ENCODE measurements around the gene BTAF1.
"Not testable (repeated sequence)": the region's sequence is repeated elsewhere in the genome, so short reads cannot be mapped to it uniquely, and the experiment has no call there.

The BTAF1 gene

GRCh38 chr10:92009445-92009844, 85.9 kb downstream of the BTAF1 start:
- H3K36me3 ChIP-seq (ENCODE audit: control insufficient read depth in 2 of 2, insufficient read depth in 2 of 2, low read length in 2 of 2) = peaks cover 11 to 15% of the 10 kb centered on the region in 2 donors
- H3K27ac ChIP-seq (ENCODE audit: low read length) = no peak overlapping the region
- H3K4me1 ChIP-seq (ENCODE audit: control insufficient read depth, insufficient read depth, low read length) = no peaks in the 10 kb centered on the region
- no peaks in the 10 kb centered on the region for H3K27me3 ChIP-seq (ENCODE audit: control insufficient read depth in 1 of 2, insufficient read depth in 2 of 2, low read length in 2 of 2)
- no peaks in the 10 kb centered on the region for H3K9me3 ChIP-seq (ENCODE audit: control insufficient read depth in 2 of 2, low read length in 2 of 2)
- no peak overlapping the region for H3K4me3 ChIP-seq (ENCODE audit: low read length in 2 of 2)
- no peak overlapping the region for H3K9ac ChIP-seq (ENCODE audit: low read length in 2 of 2)

DNA sequence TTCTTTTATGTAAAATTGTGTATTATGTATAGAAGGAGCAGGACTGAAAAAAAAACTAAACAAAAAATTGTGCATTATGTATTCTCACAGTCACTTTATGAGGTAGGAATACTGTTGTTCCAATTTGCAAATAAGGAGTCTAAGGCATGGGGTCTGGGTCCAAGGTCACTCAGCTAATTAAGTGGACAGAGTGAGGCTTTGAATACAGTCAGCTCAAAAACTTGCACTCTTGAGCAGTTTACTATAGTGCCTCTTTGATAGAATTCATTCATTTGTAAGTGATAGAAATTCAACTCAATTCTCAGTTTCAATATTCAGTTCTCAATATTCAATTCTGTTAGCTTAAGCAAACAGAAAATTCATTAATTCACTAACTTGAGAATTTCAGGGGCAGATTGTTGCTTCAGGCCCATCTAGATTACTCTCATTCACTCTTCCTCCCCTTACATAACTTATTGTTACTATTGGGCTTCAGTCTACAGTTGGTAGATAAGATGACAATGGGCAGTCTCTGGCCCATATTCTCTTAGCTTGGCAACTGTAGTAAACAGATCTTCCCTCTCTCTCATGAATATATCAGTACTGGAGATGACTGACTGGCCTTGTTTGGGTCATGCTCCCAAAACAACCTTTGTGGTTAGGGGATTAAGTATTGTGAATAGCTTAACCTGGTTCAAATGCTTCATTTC, 86.6 kb downstream of the BTAF1 start:
- Histone ChIP-seq H3K4me1 (ENCODE audit: control insufficient read depth, insufficient read depth, low read length) (no peaks in the 10 kb centered on the region), H3K4me3 (ENCODE audit: low read length in 2 of 2) (no peak overlapping the region), H3K9me3 (ENCODE audit: control insufficient read depth in 2 of 2, low read length in 2 of 2) (no peaks in the 10 kb centered on the region), H3K27me3 (ENCODE audit: control insufficient read depth in 1 of 2, insufficient read depth in 2 of 2, low read length in 2 of 2) (no peaks in the 10 kb centered on the region), H3K27ac (ENCODE audit: low read length) (no peak overlapping the region), H3K36me3 (ENCODE audit: control insufficient read depth in 2 of 2, insufficient read depth in 2 of 2, low read length in 2 of 2) (peaks cover 13 to 18% of the 10 kb centered on the region in 2 donors), H3K9ac (ENCODE audit: low read length in 2 of 2) (no peak overlapping the region)

DNA sequence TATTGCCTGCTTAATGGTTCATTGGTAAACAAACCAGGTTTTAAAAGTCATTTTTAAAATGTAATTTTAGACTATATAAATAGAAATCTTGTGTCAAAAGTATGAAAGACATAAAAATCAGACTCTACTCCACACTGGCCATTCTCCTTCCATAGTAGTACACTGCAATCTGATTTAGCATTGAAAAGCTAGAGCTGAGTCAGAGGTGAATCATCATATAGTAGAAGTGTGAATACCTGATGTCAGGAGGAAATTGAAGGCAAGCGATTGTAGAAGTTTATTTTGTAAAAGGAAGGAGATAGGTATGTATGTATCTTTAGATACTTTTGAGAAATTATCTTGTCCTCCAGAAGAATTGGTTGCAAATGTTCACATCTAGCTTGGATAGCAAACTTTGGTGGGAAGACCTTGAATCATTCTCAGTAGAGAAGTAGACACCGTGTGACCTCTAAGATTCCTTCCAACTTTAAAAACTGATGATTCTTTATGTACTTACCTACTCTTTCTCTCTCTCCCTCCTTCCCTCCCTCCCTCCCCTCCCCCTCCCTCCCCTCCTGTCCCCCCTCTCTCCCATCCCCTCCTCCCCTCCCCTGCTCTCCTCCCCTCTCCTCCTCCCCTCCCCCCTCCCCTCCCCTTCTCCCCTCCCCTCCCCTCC, 88.1 kb downstream of the BTAF1 start:
- Histone ChIP-seq H3K4me3 (ENCODE audit: low read length in 2 of 2) (no peak overlapping the region), H3K36me3 (ENCODE audit: control insufficient read depth in 2 of 2, insufficient read depth in 2 of 2, low read length in 2 of 2) (peaks cover 15 to 16% of the 10 kb centered on the region in 2 donors), H3K4me1 (ENCODE audit: control insufficient read depth, insufficient read depth, low read length) (no peaks in the 10 kb centered on the region), H3K9ac (ENCODE audit: low read length in 2 of 2) (no peak overlapping the region), H3K27me3 (ENCODE audit: control insufficient read depth in 1 of 2, insufficient read depth in 2 of 2, low read length in 2 of 2) (no peaks in the 10 kb centered on the region), H3K27ac (ENCODE audit: low read length) (no peak overlapping the region), H3K9me3 (ENCODE audit: control insufficient read depth in 2 of 2, low read length in 2 of 2) (no peaks in the 10 kb centered on the region)

GRCh38 chr10:92014620-92015019, 91.0 kb downstream of the BTAF1 start:
- H3K27me3 ChIP-seq (ENCODE audit: control insufficient read depth in 1 of 2, insufficient read depth in 2 of 2, low read length in 2 of 2) = no peaks in the 10 kb centered on the region
- no peak overlapping the region for H3K4me3 ChIP-seq (ENCODE audit: low read length in 2 of 2)
- H3K9ac ChIP-seq (ENCODE audit: low read length in 2 of 2) = no peak overlapping the region
- peaks cover 25 to 26% of the 10 kb centered on the region in 2 donors for H3K36me3 ChIP-seq (ENCODE audit: control insufficient read depth in 2 of 2, insufficient read depth in 2 of 2, low read length in 2 of 2)
- H3K27ac ChIP-seq (ENCODE audit: low read length) = no peak overlapping the region
- H3K9me3 ChIP-seq (ENCODE audit: control insufficient read depth in 2 of 2, low read length in 2 of 2) = no peaks in the 10 kb centered on the region
- H3K4me1 ChIP-seq (ENCODE audit: control insufficient read depth, insufficient read depth, low read length) = no peaks in the 10 kb centered on the region

GRCh38 chr10:92024700-92025099, 101.1 kb downstream of the BTAF1 start:
- H3K9me3 ChIP-seq (ENCODE audit: control insufficient read depth in 2 of 2, low read length in 2 of 2) = no peaks in the 10 kb centered on the region
- H3K27me3 ChIP-seq (ENCODE audit: control insufficient read depth in 1 of 2, insufficient read depth in 2 of 2, low read length in 2 of 2) = no peaks in the 10 kb centered on the region
- H3K9ac ChIP-seq (ENCODE audit: low read length in 2 of 2) = no peak overlapping the region
- H3K36me3 ChIP-seq (ENCODE audit: control insufficient read depth in 2 of 2, insufficient read depth in 2 of 2, low read length in 2 of 2) = peaks cover 29 to 43% of the 10 kb centered on the region in 2 donors
- no peaks in the 10 kb centered on the region for H3K4me1 ChIP-seq (ENCODE audit: control insufficient read depth, insufficient read depth, low read length)
- H3K27ac ChIP-seq (ENCODE audit: low read length) = no peak overlapping the region
- H3K4me3 ChIP-seq (ENCODE audit: low read length in 2 of 2) = no peak overlapping the region

DNA sequence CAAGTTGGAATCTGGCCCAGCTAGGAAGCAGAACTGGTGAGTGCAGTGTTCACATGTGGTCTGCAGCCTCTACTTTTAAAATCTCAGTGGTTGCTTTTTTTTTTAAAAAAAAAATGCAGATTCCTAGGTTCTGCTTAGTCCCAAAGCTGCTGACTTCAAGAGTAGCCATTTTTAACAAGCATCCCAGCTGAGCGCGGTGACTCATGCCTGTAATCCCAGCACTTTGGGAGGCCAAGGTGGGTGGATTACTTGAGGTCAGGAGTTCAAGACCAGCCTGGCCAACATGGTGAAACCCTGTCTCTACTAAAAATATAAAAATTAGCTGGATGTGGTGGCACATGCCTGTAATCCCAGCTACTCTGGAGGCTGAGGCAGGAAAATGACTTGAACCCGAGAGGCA, 101.8 kb downstream of the BTAF1 start:
- H3K9me3 ChIP-seq (ENCODE audit: control insufficient read depth in 2 of 2, low read length in 2 of 2); H3K4me1 ChIP-seq (ENCODE audit: control insufficient read depth, insufficient read depth, low read length); H3K27ac ChIP-seq (ENCODE audit: low read length); H3K9ac ChIP-seq (ENCODE audit: low read length in 2 of 2); H3K27me3 ChIP-seq (ENCODE audit: control insufficient read depth in 1 of 2, insufficient read depth in 2 of 2, low read length in 2 of 2); H3K4me3 ChIP-seq (ENCODE audit: low read length in 2 of 2): not testable (repeated sequence)
- peaks cover 30 to 46% of the 10 kb centered on the region in 2 donors for H3K36me3 ChIP-seq (ENCODE audit: control insufficient read depth in 2 of 2, insufficient read depth in 2 of 2, low read length in 2 of 2)

GRCh38 chr10:92027141-92027540, 103.6 kb downstream of the BTAF1 start:
- H3K27me3 ChIP-seq (ENCODE audit: control insufficient read depth in 1 of 2, insufficient read depth in 2 of 2, low read length in 2 of 2) = no peaks in the 10 kb centered on the region
- H3K36me3 ChIP-seq (ENCODE audit: control insufficient read depth in 2 of 2, insufficient read depth in 2 of 2, low read length in 2 of 2) = peaks cover 32 to 49% of the 10 kb centered on the region in 2 donors
- H3K4me1 ChIP-seq (ENCODE audit: control insufficient read depth, insufficient read depth, low read length) = no peaks in the 10 kb centered on the region
- no peak overlapping the region for H3K27ac ChIP-seq (ENCODE audit: low read length)
- H3K4me3 ChIP-seq (ENCODE audit: low read length in 2 of 2) = no peak overlapping the region
- no peak overlapping the region for H3K9ac ChIP-seq (ENCODE audit: low read length in 2 of 2)
- H3K9me3 ChIP-seq (ENCODE audit: control insufficient read depth in 2 of 2, low read length in 2 of 2) = no peaks in the 10 kb centered on the region

- H3K9ac ChIP-seq (ENCODE audit: low read length in 2 of 2) = no peak overlapping the region
- no peaks in the 10 kb centered on the region for H3K27me3 ChIP-seq (ENCODE audit: control insufficient read depth in 1 of 2, insufficient read depth in 2 of 2, low read length in 2 of 2)
- H3K36me3 ChIP-seq (ENCODE audit: control insufficient read depth in 2 of 2, insufficient read depth in 2 of 2, low read length in 2 of 2) = peaks cover 17 to 31% of the 10 kb centered on the region in 2 donors
- H3K4me3 ChIP-seq (ENCODE audit: low read length in 2 of 2) = no peak overlapping the region
- no peaks in the 10 kb centered on the region for H3K4me1 ChIP-seq (ENCODE audit: control insufficient read depth, insufficient read depth, low read length)
- peaks cover 0 to 5% of the 10 kb centered on the region in 2 donors for H3K9me3 ChIP-seq (ENCODE audit: control insufficient read depth in 2 of 2, low read length in 2 of 2)
- H3K27ac ChIP-seq (ENCODE audit: low read length) = no peak overlapping the region
Measured at GRCh38 chr10:92031580-92031979, 108.0 kb downstream of the BTAF1 start.

DNA sequence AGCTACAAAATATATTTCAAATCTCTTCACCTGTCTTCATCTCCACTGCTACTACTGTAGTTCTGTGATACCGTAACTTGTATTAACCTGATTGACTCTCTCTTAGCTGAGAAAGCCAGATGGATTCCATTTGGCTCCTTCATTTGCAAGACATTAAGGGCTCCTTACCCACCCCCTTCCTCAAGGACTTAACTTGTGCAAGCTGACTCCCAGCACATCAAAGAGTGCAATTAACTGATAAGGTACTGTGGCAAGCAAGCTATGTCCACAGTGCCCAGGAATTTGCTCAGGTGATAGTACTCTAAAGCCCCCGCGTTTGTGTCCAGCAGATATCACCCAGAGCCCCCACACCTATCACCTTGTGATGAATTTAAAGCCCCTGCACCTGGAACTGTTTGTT, 109.5 kb downstream of the BTAF1 start:
- not testable (repeated sequence) for H3K9me3 ChIP-seq (ENCODE audit: control insufficient read depth in 2 of 2, low read length in 2 of 2)
- peaks cover 7 to 21% of the 10 kb centered on the region in 2 donors for H3K36me3 ChIP-seq (ENCODE audit: control insufficient read depth in 2 of 2, insufficient read depth in 2 of 2, low read length in 2 of 2)

GRCh38 chr10:92038949-92039348, 115.4 kb downstream of the BTAF1 start:
- Histone ChIP-seq H3K9ac (ENCODE audit: low read length in 2 of 2) (no peak overlapping the region), H3K4me3 (ENCODE audit: low read length in 2 of 2) (no peak overlapping the region), H3K27me3 (ENCODE audit: control insufficient read depth in 1 of 2, insufficient read depth in 2 of 2, low read length in 2 of 2) (no peaks in the 10 kb centered on the region), H3K27ac (ENCODE audit: low read length) (no peak overlapping the region), H3K36me3 (ENCODE audit: control insufficient read depth in 2 of 2, insufficient read depth in 2 of 2, low read length in 2 of 2) (no peaks in the 10 kb centered on the region), H3K9me3 (ENCODE audit: control insufficient read depth in 2 of 2, low read length in 2 of 2) (peaks cover 0 to 5% of the 10 kb centered on the region in 2 donors), H3K4me1 (ENCODE audit: control insufficient read depth, insufficient read depth, low read length) (no peaks in the 10 kb centered on the region)

More for the DNA sequence above, 109.5 kb downstream of the BTAF1 start:
- H3K9ac ChIP-seq (ENCODE audit: low read length in 2 of 2); H3K27me3 ChIP-seq (ENCODE audit: control insufficient read depth in 1 of 2, insufficient read depth in 2 of 2, low read length in 2 of 2); H3K27ac ChIP-seq (ENCODE audit: low read length); H3K4me1 ChIP-seq (ENCODE audit: control insufficient read depth, insufficient read depth, low read length); H3K4me3 ChIP-seq (ENCODE audit: low read length in 2 of 2): not testable (repeated sequence)

DNA sequence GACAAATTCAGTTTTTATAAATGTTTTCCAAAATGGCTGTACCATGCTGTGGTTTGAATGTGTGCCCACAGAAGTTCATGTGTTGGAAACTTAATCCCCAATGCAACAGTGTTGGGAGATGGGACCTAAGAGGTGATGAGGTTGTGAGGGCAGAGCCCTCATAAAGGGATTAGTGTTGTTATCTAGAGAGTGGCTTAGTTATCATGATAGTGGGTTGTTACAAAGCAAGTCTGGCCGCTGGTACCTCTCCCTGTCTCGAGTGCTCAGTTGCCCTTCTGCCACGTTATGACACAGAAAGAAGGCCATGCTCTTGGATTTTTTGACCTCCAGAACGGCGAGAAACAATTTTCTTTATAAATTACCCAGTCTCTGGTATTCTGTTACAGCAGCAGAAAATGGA, 119.0 kb downstream of the BTAF1 start:
- no peaks in the 10 kb centered on the region for H3K36me3 ChIP-seq (ENCODE audit: control insufficient read depth in 2 of 2, insufficient read depth in 2 of 2, low read length in 2 of 2)
- no peak overlapping the region for H3K4me3 ChIP-seq (ENCODE audit: low read length in 2 of 2)
- no peak overlapping the region for H3K27ac ChIP-seq (ENCODE audit: low read length)
- no peak overlapping the region for H3K9ac ChIP-seq (ENCODE audit: low read length in 2 of 2)
- no peaks in the 10 kb centered on the region for H3K9me3 ChIP-seq (ENCODE audit: control insufficient read depth in 2 of 2, low read length in 2 of 2)
- no peaks in the 10 kb centered on the region for H3K4me1 ChIP-seq (ENCODE audit: control insufficient read depth, insufficient read depth, low read length)
- no peaks in the 10 kb centered on the region for H3K27me3 ChIP-seq (ENCODE audit: control insufficient read depth in 1 of 2, insufficient read depth in 2 of 2, low read length in 2 of 2)
